Myometrial cell (primary cell): ENCODE results near the gene ADGRB2. TPM values are rescaled to one million over a fixed set of nuclear protein-coding genes. Genes with fewer than 3 reads are reported as not detected.

Experiments
- total RNA-seq: library from RNA; depleted of rRNA; stranded (reverse); fragments of >200 nt; gene quantifications from 2 replicates; pipeline ENCODE4 v1.2.3, GENCODE V29; 2015

Gene ADGRB2
- 2.5 and 5.2 TPM in 2 replicates for total RNA-seq

DNA sequence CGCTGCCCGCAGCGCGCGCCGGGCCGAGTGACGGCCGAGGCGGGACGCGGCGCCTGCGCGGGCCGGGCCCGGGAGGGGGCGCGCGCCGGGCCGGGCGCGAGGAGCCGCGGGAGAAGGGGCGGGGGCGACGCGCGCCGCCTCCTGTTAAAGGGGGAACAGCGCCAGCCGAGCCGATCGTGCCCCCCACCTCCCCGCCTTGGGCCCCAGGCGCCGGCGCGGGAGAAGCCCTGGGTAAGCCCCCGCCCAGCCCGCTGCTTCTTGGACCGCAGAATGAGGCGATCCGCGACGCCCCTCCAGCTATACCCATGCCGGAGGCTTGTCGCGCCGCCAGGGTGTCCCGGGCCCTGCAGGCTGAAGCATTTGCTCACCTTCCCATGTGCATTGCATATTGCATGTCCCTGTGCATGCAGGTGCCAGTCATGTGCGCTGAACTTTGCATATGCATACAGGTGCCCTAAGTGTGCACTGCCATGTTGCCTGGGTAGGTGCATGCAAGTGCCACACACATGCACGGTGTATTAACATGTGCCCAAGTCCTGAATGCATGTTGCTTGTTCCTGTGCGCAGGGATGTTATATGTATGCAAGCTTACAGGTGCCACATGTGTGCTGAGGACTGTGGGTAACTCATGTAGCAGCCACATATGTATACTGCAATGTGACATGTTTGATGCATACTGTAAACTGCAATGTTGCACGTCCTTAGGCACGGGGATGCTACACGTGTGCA is at the start of gene ADGRB2:
ADGRB2 (minus strand) TSS at position 29 of the 729 bp plus-strand sequence. CDS start 7,119 bp downstream, outside the sequence.

GRCh38 chr1:31703431-31704270 is 60.5 kb downstream of the ADGRB2 start, which contains the start of gene COL16A1:
Gene COL16A1 (minus strand): TSS chr1:31704017. CDS start chr1:31702193, 1,824 bp downstream.

Other genes with a start within 250 kb of the ADGRB2 start
- gene TINAGL1, start 187.8 kb downstream of the ADGRB2 start, total RNA-seq = 22.9 and 24.2 TPM in 2 replicates
- not detected in 2 replicates for gene HCRTR1, start 146.7 kb downstream of the ADGRB2 start, total RNA-seq
- gene PEF1, start 119.5 kb downstream of the ADGRB2 start, total RNA-seq = 88.4 and 98.3 TPM in 2 replicates
- 11.0 and 20.9 TPM in 2 replicates for gene COL16A1, start 60.3 kb downstream of the ADGRB2 start, total RNA-seq
- gene SPOCD1, start 51.7 kb upstream of the ADGRB2 start, total RNA-seq = 39.0 and 47.0 TPM in 2 replicates
- gene PTP4A2, start 174.0 kb upstream of the ADGRB2 start, total RNA-seq = 269 and 360 TPM in 2 replicates
- gene KHDRBS1, start 249.5 kb upstream of the ADGRB2 start, total RNA-seq = 82.7 and 95.7 TPM in 2 replicates